8988T (cell line): ENCODE measurements around the gene TJP2.
"Not testable (repeated sequence)": the region's sequence is repeated elsewhere in the genome, so short reads cannot be mapped to it uniquely, and the experiment has no call there.

Source experiments
- DNase-seq: peaks from one replicate; pipeline ENCODE4 v3.0.0; 2011

The TJP2 gene

GRCh38 chr9:69297300-69297980 is 123.4 kb downstream of the TJP2 start:
- no peak for DNase-seq

GRCh38 chr9:69299315-69299714 is 125.2 kb downstream of the TJP2 start:
- DNase-seq = no peak

GRCh38 chr9:69299826-69300225 is 125.7 kb downstream of the TJP2 start:
- DNase-seq = no peak

DNA sequence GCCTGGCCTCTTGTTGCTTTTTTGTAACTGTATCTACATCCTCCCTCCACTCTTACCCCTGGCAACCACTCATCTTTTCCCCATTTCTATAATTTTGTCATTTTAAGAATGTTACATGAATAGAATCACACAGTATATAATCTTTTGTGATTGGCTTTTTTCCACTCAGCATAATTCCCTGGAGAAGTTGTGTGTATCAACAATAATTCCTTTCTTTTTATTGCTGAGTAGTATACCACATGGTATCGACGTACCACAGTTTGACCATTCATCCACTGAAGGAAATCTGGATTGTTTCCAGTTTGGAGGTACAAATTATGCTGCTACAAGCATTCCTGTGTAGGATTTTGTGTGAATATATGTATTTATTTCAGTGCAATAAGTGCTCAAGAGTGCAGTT is 129.3 kb downstream of the TJP2 start:
- no peak for DNase-seq

- not testable (repeated sequence) for DNase-seq
Observed at GRCh38 chr9:69306895-69307445, 132.9 kb downstream of the TJP2 start.

GRCh38 chr9:69307446-69308205 is 133.5 kb downstream of the TJP2 start:
- DNase-seq = no peak

GRCh38 chr9:69308206-69308931 is 134.3 kb downstream of the TJP2 start:
- DNase-seq = no peak

- no peak for DNase-seq
Observed at GRCh38 chr9:69313175-69313574, 139.1 kb downstream of the TJP2 start.

DNA sequence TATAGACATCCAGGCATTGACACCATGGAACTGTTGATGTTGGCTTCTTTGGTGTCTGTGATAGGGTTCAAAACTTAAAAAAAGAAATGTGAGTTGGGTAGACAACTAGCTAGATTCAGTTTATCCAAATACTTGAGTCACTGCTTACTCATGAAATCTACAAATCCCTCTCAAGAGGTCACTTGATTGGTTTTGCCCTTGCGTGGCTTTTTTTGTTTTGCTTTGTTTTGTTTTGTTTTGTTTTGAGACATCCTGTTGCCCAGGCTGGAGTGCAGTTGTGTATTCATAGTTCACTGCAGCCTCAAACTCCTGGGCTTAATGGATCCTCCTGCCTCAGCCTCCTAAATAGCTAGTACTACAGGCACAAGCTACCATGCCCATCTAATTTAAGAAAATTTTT is 140.5 kb downstream of the TJP2 start:
- DNase-seq = no peak

DNA sequence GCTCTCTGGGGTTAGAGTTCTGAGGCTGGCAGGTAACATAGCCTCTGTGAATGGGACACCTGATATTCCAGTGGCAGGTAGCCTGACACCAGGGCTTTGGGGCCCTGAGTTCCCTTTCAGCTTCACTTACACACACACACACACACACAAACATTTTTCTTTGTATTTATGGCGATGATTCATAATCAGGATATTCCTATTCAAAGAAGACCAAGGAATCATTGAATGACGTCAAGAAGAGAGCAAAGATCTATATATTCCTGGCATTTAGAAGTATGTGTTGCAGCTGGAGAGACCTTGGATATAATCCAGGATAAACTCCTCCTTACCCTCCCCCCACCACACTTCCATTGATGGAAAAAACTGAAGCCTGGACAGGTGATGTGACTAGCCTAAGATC is 143.0 kb downstream of the TJP2 start:
- no peak for DNase-seq

DNA sequence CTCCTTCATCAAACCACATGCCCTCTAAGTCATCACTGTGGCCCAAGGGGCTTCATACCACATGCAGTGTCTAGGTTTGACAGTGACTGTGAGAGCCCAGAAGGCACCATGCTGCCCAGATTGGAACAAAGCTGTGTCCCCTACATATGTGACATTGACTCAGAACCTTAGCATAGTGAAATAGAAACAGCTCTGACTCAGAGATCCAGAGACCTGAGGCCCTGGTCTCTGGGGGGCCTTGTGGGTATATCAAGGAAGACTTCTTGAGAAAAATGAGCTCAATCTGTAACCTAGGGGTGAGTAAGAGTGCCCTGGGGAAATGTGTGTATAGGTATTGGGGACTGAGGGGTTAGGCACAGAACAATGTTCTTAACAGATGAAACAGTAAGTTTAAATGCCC is 143.8 kb downstream of the TJP2 start:
- no peak for DNase-seq

- DNase-seq = no peak
Observed at GRCh38 chr9:69319324-69320025, 145.4 kb downstream of the TJP2 start.

DNA sequence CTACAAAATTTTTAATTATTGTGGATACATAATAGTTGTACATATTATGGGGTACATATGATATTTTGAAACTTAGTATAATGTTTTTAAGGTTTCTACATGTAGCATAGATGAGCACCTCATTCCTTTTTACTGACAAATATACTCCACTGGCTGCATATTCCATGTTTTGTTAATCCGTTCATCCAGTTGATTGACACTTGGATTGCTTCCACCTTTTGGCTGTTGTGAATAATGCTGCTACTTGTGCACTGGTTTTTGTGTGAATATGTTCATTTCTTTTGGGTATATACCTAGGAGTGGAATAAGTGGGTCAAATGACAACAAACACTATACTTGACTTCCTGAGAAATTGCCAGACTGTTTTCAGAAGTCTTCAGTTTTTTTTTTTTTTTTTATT is 148.2 kb downstream of the TJP2 start:
- DNase-seq = no peak

GRCh38 chr9:69323861-69324260 is 149.8 kb downstream of the TJP2 start:
- DNase-seq = no peak
